KMS-11 (cell line): Measurements from ENCODE around the gene SP140L.
"Not testable (repeated sequence)": the region's sequence is repeated elsewhere in the genome, so short reads cannot be mapped to it uniquely, and the experiment has no call there.

Experiments
- H2AFZ ChIP-seq: fragments of 200-600 bp; sonication (generic); 2 replicates; pipeline ENCODE4 v1.6.1; 2016; ENCODE audit warnings: antibody characterized with exemption, mixed run types, low read depth
- H3K27ac ChIP-seq: fragments of 200-600 bp; sonication (generic); 2 replicates; pipeline ENCODE4 v1.6.1; 2016; ENCODE audit warnings: mild to moderate bottlenecking, mixed run types
- H3K27me3 ChIP-seq: fragments of 200-600 bp; sonication (generic); 2 replicates; pipeline ENCODE4 v1.6.1; 2017; ENCODE audit warnings: mild to moderate bottlenecking, low read depth, mixed run types, moderate library complexity; ENCODE audit not compliant: insufficient read depth
- H3K36me3 ChIP-seq: fragments of 200-600 bp; sonication (generic); 2 replicates; pipeline ENCODE4 v1.6.1; 2017; ENCODE audit warnings: mild to moderate bottlenecking, mixed run types; ENCODE audit not compliant: insufficient read depth
- H3K4me1 ChIP-seq: fragments of 200-600 bp; sonication (generic); 2 replicates; pipeline ENCODE4 v1.6.1; 2016; ENCODE audit warnings: mild to moderate bottlenecking, low read depth, mixed run types; ENCODE audit not compliant: poor library complexity, severe bottlenecking
- H3K4me2 ChIP-seq: fragments of 200-600 bp; sonication (generic); 2 replicates; pipeline ENCODE4 v1.7.0; 2016; ENCODE audit warnings: mild to moderate bottlenecking, mixed run types
- H3K4me3 ChIP-seq: fragments of 200-600 bp; sonication (generic); IDR thresholded peaks from 2 replicates; pipeline ENCODE4 v1.6.1; 2017; ENCODE audit warnings: low read depth, low read length, mixed read lengths; ENCODE audit not compliant: insufficient read depth
- H3K79me2 ChIP-seq: fragments of 200-600 bp; sonication (generic); 2 replicates; pipeline ENCODE4 v1.6.1; 2016; ENCODE audit warnings: low read depth, mixed run types; ENCODE audit not compliant: insufficient read depth
- H3K9ac ChIP-seq: fragments of 200-600 bp; sonication (generic); 2 replicates; pipeline ENCODE4 v1.6.1; 2016; ENCODE audit warnings: mild to moderate bottlenecking, mixed run types
- H4K20me1 ChIP-seq: fragments of 200-600 bp; sonication (generic); 2 replicates; pipeline ENCODE4 v1.6.1; 2016; ENCODE audit warnings: mild to moderate bottlenecking, mixed run types; ENCODE audit not compliant: insufficient read depth
- CTCF ChIP-seq: fragments of 200-600 bp; sonication (generic); conservative IDR thresholded peaks from 2 replicates; pipeline ENCODE4 v1.6.1; 2017; ENCODE audit warnings: low read depth, mild to moderate bottlenecking, antibody characterized with exemption, low read length, moderate library complexity, mixed read lengths

Gene SP140L

GRCh38 chr2:230429513-230429912 is 102.5 kb downstream of the SP140L start:
- TF ChIP-seq CTCF, result no peak
- Histone ChIP-seq H3K79me2 (no peaks in the 10 kb centered on the region), H3K4me2 (no peak overlapping the region), H3K36me3 (no peaks in the 10 kb centered on the region), H4K20me1 (no peaks in the 10 kb centered on the region), H3K4me3 (no peak overlapping the region), H3K9ac (no peak overlapping the region), H3K4me1 (peaks cover 14% of the 10 kb centered on the region), H3K27ac (no peak overlapping the region), H2AFZ (no peak overlapping the region), H3K27me3 (no peaks in the 10 kb centered on the region)

GRCh38 chr2:230430957-230431910 is 104.2 kb downstream of the SP140L start:
- Histone ChIP-seq H3K4me1 (peaks cover 14% of the 10 kb centered on the region), H3K36me3 (no peaks in the 10 kb centered on the region), H3K4me2 (peak overlapping the region; percentile 22; the same call in 1 of the 2 replicates), H3K79me2 (no peaks in the 10 kb centered on the region; the same call in 1 of the 2 replicates), H3K4me3 (no peak overlapping the region), H4K20me1 (no peaks in the 10 kb centered on the region), H2AFZ (no peak overlapping the region), H3K27ac (0 out of 2 replicates have a peak overlapping the region, but pooled peaks have one; percentile 8), H3K9ac (no peak overlapping the region), H3K27me3 (no peaks in the 10 kb centered on the region)
- no peak for TF ChIP-seq CTCF

- Histone ChIP-seq H3K4me3 (no peak overlapping the region), H3K79me2 (no peaks in the 10 kb centered on the region; the same call in none of the 2 replicates), H2AFZ (no peak overlapping the region), H3K27ac (no peak overlapping the region), H3K36me3 (no peaks in the 10 kb centered on the region), H3K27me3 (no peaks in the 10 kb centered on the region), H3K9ac (no peak overlapping the region), H3K4me2 (no peak overlapping the region), H4K20me1 (no peaks in the 10 kb centered on the region), H3K4me1 (peaks cover 21% of the 10 kb centered on the region)
- TF ChIP-seq CTCF, result no peak
Measured at GRCh38 chr2:230434677-230435324, 107.8 kb downstream of the SP140L start.

GRCh38 chr2:230435431-230435830 is 108.4 kb downstream of the SP140L start:
- Histone ChIP-seq H3K4me2 (no peak overlapping the region), H4K20me1 (no peaks in the 10 kb centered on the region), H3K79me2 (no peaks in the 10 kb centered on the region; the same call in none of the 2 replicates), H3K36me3 (no peaks in the 10 kb centered on the region), H2AFZ (no peak overlapping the region), H3K27me3 (no peaks in the 10 kb centered on the region), H3K4me1 (peaks cover 27% of the 10 kb centered on the region), H3K4me3 (no peak overlapping the region), H3K27ac (no peak overlapping the region), H3K9ac (no peak overlapping the region)
- TF ChIP-seq CTCF, result no peak

- H3K4me3 ChIP-seq, H3K9ac ChIP-seq, H2AFZ ChIP-seq, H4K20me1 ChIP-seq, H3K27me3 ChIP-seq, H3K27ac ChIP-seq, H3K79me2 ChIP-seq, H3K36me3 ChIP-seq, H3K4me2 ChIP-seq: not testable (repeated sequence)
- H3K4me1 ChIP-seq, result peaks cover 50% of the 10 kb centered on the region
Measured at GRCh38 chr2:230439121-230439520, 112.1 kb downstream of the SP140L start.
